Suprapubic skin (tissue), 4 donors: ENCODE results near the gene IMMP2L. TPM values are rescaled to one million over a fixed set of nuclear protein-coding genes. Genes with fewer than 3 reads are reported as not detected.

Source experiments
- DNase-seq, 2 donors: peaks; one replicate each; pipeline ENCODE4 v3.0.0-alpha.2; 2019; ENCODE audit warnings: low spot score in 2 of 2
- H3K27ac ChIP-seq: fragments of 200-600 bp; sonication (generic); one replicate; pipeline ENCODE4 v1.5.1; 2019
- H3K27me3 ChIP-seq: fragments of 200-600 bp; sonication (generic); one replicate; pipeline ENCODE4 v1.5.1; 2019
- H3K36me3 ChIP-seq: fragments of 200-600 bp; sonication (generic); one replicate; pipeline ENCODE4 v1.5.1; 2019
- H3K4me1 ChIP-seq: fragments of 200-600 bp; sonication (generic); one replicate; pipeline ENCODE4 v1.5.1; 2019
- H3K4me3 ChIP-seq: fragments of 200-600 bp; sonication (generic); one replicate; pipeline ENCODE4 v1.5.1; 2019; ENCODE audit warnings: mild to moderate bottlenecking
- H3K9me3 ChIP-seq: fragments of 200-600 bp; sonication (generic); one replicate; pipeline ENCODE4 v1.5.1; 2019
- EP300 ChIP-seq: sonication (generic); formaldehyde crosslinking; IDR thresholded peaks from one replicate; pipeline ENCODE4 v1.6.1; 2017; ENCODE audit warnings: antibody characterized with exemption
- POLR2A ChIP-seq, 2 donors: fragments of 450-650 bp; IDR thresholded peaks; one replicate each; pipeline ENCODE4 v1.6.1; 2017; ENCODE audit warnings: antibody characterized with exemption in 2 of 2, mild to moderate bottlenecking in 2 of 2, moderate library complexity in 2 of 2
- POLR2AphosphoS5 ChIP-seq, 3 donors: sonication (generic); formaldehyde crosslinking; IDR thresholded peaks; one replicate each; pipeline ENCODE4 v1.6.1; 2017; ENCODE audit warnings: antibody characterized with exemption in 3 of 3
- WGBS: methylation state at CpG from one replicate; pipeline ENCODE4 v1.1.5; 2018; 5-methylcytosine and 5-hydroxymethylcytosine counted together
- total RNA-seq, 4 donors: library from RNA; depleted of rRNA; stranded (reverse); fragments of >200 nt; gene quantifications; one replicate each; pipeline ENCODE4 v1.1.0, GENCODE V29; 2016
- TF ChIP-seq, protein P1 (sequence below), 2 donors: fragments of 200-600 bp in 1 of 2; fragments of 450-650 bp in 1 of 2; sonication (generic) in 1 of 2; IDR thresholded peaks; one replicate each; pipeline ENCODE4 v1.5.1; 2016 to 2019; ENCODE audit warnings: antibody characterized with exemption in 2 of 2, mild to moderate bottlenecking in 1 of 2, moderate library complexity in 1 of 2

IMMP2L gene
- total RNA-seq, 4 donors from 2014 or later = 10.6 to 20.6 (median 14.6) TPM

- TF ChIP-seq, protein P1, sequence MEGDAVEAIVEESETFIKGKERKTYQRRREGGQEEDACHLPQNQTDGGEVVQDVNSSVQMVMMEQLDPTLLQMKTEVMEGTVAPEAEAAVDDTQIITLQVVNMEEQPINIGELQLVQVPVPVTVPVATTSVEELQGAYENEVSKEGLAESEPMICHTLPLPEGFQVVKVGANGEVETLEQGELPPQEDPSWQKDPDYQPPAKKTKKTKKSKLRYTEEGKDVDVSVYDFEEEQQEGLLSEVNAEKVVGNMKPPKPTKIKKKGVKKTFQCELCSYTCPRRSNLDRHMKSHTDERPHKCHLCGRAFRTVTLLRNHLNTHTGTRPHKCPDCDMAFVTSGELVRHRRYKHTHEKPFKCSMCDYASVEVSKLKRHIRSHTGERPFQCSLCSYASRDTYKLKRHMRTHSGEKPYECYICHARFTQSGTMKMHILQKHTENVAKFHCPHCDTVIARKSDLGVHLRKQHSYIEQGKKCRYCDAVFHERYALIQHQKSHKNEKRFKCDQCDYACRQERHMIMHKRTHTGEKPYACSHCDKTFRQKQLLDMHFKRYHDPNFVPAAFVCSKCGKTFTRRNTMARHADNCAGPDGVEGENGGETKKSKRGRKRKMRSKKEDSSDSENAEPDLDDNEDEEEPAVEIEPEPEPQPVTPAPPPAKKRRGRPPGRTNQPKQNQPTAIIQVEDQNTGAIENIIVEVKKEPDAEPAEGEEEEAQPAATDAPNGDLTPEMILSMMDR (IDR thresholded peaks at IDR 0.05) = no peak
- TF ChIP-seq EP300 (no peak), POLR2AphosphoS5 (IDR thresholded peaks at IDR 0.05) (no peak), POLR2A (IDR thresholded peaks at IDR 0.05) (no peak)
- DNase-seq = no peak
- 79% methylated on average over 3 of the region's 3 CpGs for WGBS
- Histone ChIP-seq H3K4me3 (no peak overlapping the region), H3K9me3 (no peaks in the 10 kb centered on the region), H3K4me1 (no peaks in the 10 kb centered on the region), H3K27ac (no peak overlapping the region), H3K27me3 (no peaks in the 10 kb centered on the region), H3K36me3 (no peaks in the 10 kb centered on the region)
These were observed 841.7 kb downstream of the IMMP2L start for GRCh38 chr7:110720626-110721025.

GRCh38 chr7:110719741-110720140, 842.6 kb downstream of the IMMP2L start:
- WGBS = 32% methylated on average over 3 of the region's 3 CpGs
- Histone ChIP-seq H3K27ac (no peak overlapping the region), H3K27me3 (no peaks in the 10 kb centered on the region), H3K4me1 (no peaks in the 10 kb centered on the region), H3K4me3 (no peak overlapping the region), H3K9me3 (no peaks in the 10 kb centered on the region), H3K36me3 (no peaks in the 10 kb centered on the region)
- DNase-seq = no peak
- TF ChIP-seq, protein P1 (IDR thresholded peaks at IDR 0.05) = no peak
- TF ChIP-seq EP300 = no peak
- TF ChIP-seq POLR2A (IDR thresholded peaks at IDR 0.05) = no peak
- TF ChIP-seq POLR2AphosphoS5 (IDR thresholded peaks at IDR 0.05) = no peak

GRCh38 chr7:110718503-110719205, 843.6 kb downstream of the IMMP2L start:
- H3K27me3 ChIP-seq = no peaks in the 10 kb centered on the region
- H3K4me3 ChIP-seq = no peak overlapping the region
- H3K9me3 ChIP-seq = no peaks in the 10 kb centered on the region
- H3K36me3 ChIP-seq = no peaks in the 10 kb centered on the region
- TF ChIP-seq EP300 = no peak
- TF ChIP-seq, protein P1 (IDR thresholded peaks at IDR 0.05) = no peak
- TF ChIP-seq POLR2A (IDR thresholded peaks at IDR 0.05) = no peak
- no peak for TF ChIP-seq POLR2AphosphoS5 (IDR thresholded peaks at IDR 0.05)
- no peaks in the 10 kb centered on the region for H3K4me1 ChIP-seq
- no peak for DNase-seq
- 35% methylated on average over 3 of the region's 3 CpGs for WGBS
- H3K27ac ChIP-seq = no peak overlapping the region

DNA sequence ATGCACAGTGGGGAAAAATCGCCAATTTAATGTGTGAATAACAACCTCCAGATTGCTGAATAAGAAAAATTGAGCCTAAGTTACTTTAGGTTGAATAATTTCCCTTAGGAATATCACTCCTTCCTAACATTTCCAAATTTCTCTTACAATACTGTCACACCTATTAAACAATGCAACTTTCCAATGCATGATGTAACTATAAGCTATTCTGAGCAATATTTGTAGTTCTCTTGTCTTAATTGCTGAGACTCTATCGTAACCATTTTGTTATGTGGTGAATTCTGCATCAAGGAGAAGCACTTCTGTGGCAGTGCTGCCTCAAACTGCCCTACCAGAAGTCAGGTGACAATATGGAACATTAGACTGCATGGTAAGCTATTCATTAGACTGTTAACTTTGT, 858.1 kb downstream of the IMMP2L start:
- Histone ChIP-seq H3K4me1 (no peaks in the 10 kb centered on the region), H3K27me3 (no peaks in the 10 kb centered on the region), H3K9me3 (no peaks in the 10 kb centered on the region), H3K27ac (no peak overlapping the region), H3K36me3 (no peaks in the 10 kb centered on the region), H3K4me3 (no peak overlapping the region)
- no peak for DNase-seq
- TF ChIP-seq EP300 (no peak), POLR2AphosphoS5 (IDR thresholded peaks at IDR 0.05) (no peak), POLR2A (IDR thresholded peaks at IDR 0.05) (no peak)
- TF ChIP-seq, protein P1 (IDR thresholded peaks at IDR 0.05) = no peak
- WGBS = 91% methylated on average over 2 of the region's 2 CpGs

DNA sequence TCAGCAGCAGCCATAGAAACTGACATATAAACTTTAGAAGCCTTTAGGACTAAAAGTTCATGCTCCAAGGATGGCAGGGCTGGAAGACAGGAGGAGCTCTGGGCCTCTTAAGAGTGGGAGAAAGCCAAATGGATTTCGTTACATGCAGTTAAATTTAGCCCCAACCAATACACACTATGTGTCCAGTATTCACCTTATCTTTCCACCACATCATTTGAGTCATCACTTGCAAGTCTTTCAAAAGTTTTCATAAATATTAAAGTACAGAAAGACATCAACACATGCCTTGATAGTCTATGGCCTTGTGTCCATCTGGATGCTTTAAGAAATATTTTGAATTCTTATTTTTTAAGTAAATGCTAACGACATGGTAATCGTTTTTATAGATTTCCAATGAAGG, 863.7 kb downstream of the IMMP2L start:
- 84% methylated on average over 3 of the region's 3 CpGs for WGBS
- Histone ChIP-seq H3K27me3 (no peaks in the 10 kb centered on the region), H3K27ac (no peak overlapping the region), H3K36me3 (no peaks in the 10 kb centered on the region), H3K9me3 (no peaks in the 10 kb centered on the region), H3K4me3 (no peak overlapping the region), H3K4me1 (no peaks in the 10 kb centered on the region)
- TF ChIP-seq POLR2A (IDR thresholded peaks at IDR 0.05) (no peak), EP300 (no peak), POLR2AphosphoS5 (IDR thresholded peaks at IDR 0.05) (no peak)
- TF ChIP-seq, protein P1 (IDR thresholded peaks at IDR 0.05) = no peak
- no peak for DNase-seq
